GM21360 (cell line): ENCODE data around the gene ARHGAP32.
"Not testable (repeated sequence)": the region's sequence is repeated elsewhere in the genome, so short reads cannot be mapped to it uniquely, and the experiment has no call there.

Experiments used
- ATAC-seq: cut with Tn5 transposase; IDR thresholded peaks from one replicate; pipeline ENCODE4 v1.9.1; 2021; ENCODE audit warnings: mild to moderate bottlenecking, moderate library complexity; ENCODE audit not compliant: unreplicated experiment

The ARHGAP32 gene

DNA sequence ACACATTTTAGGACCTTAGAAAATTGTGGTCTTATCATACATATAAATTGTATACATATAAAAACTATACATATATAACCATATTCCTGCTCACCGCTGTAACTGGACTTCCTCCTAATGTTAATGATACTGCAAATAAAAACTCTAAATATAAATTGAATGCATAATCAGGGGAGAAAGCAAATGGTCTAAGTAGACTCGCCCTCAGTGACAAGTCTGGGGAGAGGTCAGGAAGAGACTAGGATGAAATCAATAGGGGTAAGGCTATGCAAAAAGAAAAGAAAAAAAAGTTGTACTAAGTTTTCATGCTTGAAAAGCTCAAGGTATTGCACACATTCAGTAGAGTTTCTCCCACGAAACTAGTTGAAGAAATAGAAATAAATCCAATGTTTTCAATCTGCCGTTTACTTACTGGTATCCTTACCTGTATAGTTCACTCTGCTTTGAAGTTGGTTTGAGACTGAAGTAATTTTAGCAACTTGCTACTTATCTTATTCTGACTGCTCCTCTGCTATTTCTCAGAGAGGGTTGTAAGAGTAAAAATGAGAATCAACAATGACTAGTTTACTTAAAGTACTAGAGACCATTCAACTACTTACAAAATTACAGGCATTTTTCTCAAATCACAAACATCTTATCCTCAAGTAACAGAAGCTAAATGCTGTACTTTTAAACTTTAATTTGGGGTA is 12.2 kb upstream of the ARHGAP32 start:
- no peak for ATAC-seq

DNA sequence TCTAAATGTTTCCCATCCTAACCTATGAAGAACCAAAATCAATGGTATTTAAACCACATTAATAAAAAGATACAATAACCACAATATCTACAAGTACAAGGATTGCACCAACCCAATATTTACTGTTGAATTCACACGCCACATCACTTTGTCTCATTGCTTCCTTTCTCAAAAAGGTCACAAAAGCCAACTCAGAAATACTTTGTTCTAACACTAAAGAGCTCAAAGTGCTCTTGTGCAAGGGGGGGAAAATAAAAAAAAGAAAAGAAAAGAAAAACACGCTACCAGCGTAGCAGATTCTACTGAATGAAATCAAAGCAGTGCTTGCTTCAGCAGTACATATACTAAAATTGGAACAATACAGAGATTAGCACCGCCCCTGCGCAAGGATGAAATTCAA is 10.5 kb upstream of the ARHGAP32 start:
- no peak for ATAC-seq

DNA sequence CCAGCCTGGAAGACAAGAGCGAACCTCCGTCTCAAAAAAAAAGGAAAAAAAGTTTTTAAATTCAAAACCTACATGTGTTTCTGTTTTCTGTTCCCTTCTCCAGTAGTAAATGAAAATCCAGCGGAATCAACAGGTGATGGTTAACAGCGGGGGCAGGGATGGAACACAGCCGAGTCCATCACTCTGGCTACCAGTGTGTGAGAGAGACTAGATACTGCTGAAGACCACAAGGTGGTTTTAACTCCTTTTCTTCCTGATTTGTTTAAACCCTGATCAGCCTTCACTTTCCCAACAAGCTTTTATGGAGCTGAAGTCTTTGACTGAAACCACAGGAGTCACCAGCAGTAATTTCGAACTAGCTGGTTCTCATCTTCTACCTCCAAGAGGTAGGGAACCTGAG is 3.6 kb upstream of the ARHGAP32 start:
- ATAC-seq: no peak

DNA sequence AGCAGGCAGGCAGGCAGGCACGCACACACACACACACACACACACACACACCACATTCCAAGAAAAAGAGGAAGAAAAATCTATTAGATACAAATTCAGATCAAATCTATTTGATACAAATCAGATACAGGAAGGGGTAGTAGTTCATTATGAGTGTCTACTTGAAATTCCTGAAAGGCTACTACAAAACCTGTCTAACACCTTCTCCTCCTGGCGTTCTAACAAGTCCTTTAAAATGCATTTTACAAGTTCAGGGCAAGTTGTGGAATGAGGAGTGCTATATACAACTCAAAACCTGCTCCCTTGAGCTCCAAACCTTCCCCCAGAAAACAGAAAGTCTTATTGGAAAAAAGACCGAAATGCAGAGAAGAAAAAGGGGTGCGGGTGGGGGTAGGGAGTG is 476 bp downstream of the ARHGAP32 start:
- ATAC-seq: no peak

DNA sequence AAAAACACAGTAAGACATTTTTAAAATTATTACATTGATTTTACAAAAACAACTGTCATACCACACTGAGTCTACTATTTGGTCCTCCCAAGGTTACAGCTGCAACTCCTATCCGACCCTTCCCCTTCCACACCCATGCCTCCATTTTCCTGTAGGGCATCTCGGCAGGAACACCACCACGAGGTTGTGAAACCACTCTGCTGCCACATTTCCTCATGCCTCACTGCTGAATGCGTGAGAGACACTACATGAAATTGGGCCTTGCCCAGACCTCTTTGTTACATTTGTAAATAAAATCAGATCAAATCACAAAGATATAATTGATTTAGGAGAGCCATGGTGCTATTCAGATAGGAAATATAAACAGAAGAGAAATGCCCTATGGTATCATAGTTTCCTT is 2.0 kb downstream of the ARHGAP32 start:
- no peak for ATAC-seq

DNA sequence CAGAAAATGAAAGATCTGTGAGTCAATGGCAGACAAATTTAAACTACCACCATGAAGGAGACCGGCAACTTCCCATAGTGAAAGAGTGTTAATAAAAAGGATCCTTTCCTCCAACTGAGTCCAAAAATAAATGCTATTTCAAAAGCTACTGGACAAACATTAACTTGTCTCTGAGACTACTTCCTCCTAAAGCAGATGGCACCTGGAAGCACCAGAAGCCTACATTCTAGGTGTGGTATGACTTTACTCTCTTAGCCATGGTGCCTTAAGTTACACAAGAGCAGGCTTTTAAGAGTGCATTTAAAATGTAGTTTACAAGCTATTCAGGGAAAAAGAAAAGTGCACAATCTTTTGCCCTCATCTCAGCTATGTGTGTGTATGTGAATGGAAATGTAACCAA is 2.5 kb downstream of the ARHGAP32 start:
- ATAC-seq: no peak

DNA sequence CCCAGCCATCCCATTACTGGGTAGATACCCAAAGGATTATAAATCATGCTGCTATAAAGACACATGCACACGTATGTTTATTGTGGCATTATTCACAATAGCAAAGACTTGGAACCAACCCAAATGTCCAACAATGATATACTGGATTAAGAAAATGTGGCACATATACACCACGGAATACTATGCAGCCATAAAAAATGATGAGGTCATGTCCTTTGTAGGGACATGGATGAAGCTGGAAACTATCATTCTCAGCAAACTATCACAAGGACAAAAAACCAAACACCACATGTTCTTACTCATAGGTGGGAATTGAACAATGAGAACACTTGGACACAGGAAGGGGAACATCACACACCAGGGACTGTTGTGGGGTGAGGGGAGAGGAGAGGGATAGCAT is 7.0 kb downstream of the ARHGAP32 start:
- ATAC-seq: not testable (repeated sequence)

DNA sequence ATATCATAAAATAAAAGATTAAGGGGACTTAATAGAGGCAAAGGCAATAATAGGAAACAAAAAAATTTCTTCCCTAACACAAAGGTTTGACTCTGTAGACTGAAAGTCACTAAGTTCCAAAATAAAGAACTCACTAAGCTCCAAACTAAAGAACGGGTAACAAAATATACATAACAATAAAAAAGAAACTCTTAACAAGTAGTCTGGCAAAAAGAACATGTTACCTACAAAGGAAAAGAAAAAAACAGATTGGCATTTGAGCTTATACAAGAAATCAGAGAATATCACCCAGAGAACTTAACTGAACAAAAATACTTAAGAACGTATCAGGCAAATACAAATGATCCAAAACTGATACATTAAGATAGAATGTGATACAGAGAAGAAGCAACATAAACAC is 7.5 kb downstream of the ARHGAP32 start:
- no peak for ATAC-seq

DNA sequence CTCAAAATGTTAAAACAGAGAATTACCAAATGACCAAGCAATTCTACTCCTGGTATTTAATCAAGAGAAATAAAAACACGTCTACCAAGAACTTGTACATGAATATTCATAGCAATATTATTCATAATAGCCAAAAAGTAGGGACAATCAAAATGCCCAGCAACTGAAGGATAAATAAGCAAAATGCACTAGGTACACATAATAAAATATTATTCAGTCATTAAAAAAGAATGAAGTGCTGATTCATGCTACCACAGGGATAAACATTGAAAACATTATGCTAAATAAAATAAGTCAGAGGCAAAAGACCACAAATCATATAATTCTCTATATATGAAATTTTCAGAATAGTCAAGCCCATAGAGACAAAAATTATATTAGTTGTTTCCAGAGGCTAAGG is 24.8 kb downstream of the ARHGAP32 start:
- no peak for ATAC-seq

DNA sequence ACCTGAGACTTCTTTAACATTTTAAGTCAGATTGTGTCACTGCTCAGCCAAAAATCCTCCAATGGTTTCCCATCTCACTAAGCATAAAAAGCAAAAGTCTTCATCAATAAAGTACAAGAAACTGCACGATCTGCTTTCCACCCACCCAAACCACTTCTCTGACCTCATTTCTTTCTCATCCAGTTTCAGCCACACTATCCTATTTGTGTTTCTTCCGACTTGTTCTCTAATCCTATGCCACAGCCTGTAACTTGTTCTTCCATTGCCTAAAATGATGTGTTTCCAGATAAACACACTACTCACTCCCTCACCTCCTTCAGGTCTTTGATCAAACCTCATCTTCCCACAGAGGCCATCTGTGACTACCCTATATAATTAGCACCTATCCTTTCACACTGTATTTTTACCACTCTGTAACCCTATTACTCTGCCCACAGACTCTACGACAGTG is 28.4 kb downstream of the ARHGAP32 start:
- no peak for ATAC-seq

DNA sequence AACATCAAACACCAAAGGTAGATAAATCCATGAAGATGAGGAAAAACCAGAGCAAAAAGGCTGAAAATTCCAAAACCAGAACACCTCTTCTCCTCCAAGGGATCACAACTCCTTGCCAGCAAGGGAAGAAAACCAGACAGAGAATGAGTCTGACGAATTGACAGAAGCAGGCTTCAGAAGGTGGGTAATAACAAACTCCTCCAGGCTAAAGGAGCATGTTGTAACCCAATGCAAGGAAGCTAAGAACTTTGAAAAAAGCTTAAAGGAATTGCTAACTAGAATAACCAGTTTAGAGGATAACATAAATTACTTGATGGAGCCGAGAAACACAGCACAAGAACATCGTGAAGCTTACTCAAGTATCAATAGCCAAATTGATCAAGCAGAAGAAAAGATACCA is 35.0 kb downstream of the ARHGAP32 start:
- not testable (repeated sequence) for ATAC-seq

DNA sequence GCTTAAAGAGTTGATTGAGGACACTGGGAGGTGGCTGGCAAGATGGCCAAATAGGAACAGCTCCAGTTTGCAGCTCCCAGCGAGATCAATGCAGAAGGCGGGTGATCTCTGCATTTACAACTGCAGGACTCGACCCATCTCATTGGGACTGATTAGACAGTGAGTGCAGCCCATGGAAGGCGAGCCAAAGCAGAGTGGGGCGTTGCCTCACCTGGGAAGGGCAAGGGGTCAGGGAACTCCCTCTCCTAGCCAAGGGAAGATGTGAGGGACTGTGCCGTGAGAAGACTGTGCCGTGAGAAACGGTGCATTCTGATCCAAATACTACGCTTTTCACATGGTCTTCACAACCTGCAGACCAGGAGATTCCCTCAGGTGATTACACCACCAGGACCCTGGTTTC is 36.4 kb downstream of the ARHGAP32 start:
- ATAC-seq: no peak

DNA sequence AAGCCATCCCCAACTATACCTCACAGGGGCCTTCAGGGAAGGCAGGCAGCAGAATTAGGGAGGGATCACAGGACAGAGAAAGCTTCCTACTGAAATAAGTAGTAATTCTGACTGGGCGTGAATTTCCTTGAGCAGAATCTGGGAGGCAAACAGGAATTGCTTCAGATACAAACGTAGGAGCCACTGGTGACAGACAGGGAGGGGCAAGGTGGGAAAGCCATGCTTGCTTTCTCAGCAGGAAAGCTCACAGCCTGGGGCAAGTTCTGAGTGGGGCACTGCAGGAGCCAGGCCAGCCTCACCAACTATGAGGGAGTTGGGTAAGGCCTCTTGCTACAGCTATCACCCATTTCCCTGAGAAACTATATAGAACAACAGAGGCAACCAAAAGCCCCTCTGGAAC is 43.6 kb downstream of the ARHGAP32 start:
- ATAC-seq: no peak

DNA sequence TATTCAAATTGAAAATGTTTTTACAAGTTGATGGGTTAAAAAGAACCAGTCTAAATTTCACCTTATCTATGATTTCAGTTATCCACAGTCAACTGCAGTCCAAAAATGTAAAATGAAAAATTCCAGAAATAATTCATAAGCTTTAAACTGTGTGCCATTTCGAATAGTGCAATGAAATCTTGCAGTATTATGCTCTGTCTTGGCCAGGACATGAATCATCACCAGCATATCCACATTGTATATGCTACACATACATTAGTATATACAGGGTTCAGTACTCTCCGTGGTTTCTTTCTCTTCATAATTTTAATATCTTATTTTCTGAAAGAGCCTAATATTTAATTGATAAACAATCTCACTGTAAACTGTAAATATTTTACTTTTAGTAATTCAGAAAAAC is 45.9 kb downstream of the ARHGAP32 start:
- no peak for ATAC-seq

DNA sequence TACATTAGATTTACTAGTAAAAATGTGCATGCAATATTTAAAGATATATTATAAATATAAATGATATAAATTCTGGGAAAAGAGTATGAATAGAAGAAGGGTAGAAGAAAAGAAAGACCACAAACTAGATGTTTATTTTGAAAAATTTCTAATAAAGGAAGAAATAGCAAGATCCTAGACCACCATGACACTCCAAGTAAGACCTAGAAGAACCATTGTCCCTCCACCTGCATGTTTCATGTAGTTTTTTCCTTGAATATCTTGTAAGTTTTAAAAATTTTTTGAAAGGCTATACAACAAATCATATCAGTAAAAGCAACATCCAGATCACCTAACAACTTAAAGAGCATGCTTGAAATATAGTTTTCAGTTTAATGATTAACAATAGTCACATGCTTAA is 46.8 kb downstream of the ARHGAP32 start:
- no peak for ATAC-seq

DNA sequence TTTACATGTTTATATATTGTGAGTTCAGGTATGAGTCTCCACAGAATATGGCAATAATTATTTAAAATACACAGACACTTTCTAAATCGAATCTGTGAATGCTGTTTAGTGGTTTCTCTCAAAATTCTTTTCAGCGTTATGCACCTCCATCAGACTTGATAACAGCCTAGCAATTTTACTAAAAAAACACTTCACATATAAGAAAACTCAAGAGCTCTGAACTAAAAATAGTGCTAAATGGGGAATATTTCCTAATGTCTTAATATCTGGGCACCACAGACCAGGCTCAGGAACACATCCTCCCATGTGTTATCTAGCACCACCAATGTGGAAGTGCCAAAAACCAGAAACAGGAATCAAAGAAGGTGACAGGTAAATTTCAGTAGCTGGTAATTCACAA is 47.9 kb downstream of the ARHGAP32 start:
- ATAC-seq: no peak

DNA sequence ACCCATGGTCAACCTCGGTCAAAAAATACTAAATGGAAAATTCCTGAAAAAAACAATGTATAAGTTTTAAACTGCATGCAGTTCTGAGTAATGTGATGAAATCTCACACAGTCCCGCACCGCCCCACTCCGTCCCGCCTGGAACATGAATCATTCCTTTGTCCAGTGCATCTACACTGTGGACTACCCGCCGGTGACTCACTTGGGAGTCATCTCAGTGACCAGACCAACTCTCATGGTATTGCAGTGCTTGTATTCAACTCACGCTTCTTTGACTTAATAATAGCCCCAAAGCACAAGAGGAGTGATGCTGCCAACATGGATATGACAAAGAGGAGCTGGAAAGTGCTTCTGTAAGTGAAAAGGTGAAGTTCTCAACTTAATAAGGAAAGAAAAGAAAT is 48.8 kb downstream of the ARHGAP32 start:
- no peak for ATAC-seq

DNA sequence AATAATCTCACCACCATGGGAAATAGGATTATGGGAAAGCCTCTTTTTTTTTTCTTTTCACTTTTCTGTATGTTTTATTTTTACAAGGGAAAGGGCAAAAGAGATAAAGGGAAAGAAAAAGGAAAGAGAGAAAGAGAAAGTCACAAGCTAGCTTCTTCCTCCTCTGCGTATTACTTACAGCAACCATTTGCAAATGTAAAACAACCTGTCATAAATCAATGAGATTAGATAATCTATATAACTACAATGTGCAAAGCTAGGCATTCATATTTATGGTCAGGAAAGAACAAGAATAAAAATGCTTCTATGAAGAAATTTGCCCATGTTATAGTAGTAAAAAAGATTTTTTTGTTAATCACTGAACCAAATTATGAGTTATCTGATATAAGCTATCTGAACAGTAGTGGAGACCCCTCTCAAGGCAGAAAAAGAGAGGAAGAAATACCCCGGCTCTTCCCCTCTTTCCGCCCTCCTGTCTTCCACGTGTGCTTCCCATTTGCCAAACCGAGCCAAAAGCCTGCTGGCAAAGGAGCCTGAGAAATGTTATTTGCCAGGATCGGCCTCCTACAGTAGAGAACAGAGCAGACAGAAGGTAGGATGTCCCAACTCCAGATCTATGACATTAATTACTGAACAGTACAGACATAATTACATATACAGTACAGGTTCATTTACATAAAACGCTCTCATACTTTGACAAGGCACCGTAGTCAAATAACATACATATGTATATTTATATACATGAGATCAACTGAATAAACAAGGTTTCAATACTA is 50.2 kb downstream of the ARHGAP32 start:
- no peak for ATAC-seq

DNA sequence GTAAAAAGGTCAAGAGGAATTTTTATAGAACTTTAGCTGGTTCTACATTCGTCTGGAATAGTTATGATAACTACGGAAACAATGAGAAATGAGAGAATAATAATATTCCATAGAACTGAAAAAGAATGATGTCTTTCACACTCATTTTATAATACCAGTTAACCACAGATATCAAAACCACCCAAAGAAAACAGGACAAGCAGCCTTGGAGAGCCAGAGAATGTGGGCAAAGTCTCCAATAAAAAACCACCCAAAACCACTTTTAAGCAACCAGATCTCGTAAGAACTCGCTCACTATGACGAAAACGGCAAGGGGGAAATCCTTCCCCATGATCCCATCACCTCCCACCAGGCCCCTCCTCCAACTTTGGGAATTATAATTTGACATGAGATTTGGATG is 60.8 kb downstream of the ARHGAP32 start:
- no peak for ATAC-seq

DNA sequence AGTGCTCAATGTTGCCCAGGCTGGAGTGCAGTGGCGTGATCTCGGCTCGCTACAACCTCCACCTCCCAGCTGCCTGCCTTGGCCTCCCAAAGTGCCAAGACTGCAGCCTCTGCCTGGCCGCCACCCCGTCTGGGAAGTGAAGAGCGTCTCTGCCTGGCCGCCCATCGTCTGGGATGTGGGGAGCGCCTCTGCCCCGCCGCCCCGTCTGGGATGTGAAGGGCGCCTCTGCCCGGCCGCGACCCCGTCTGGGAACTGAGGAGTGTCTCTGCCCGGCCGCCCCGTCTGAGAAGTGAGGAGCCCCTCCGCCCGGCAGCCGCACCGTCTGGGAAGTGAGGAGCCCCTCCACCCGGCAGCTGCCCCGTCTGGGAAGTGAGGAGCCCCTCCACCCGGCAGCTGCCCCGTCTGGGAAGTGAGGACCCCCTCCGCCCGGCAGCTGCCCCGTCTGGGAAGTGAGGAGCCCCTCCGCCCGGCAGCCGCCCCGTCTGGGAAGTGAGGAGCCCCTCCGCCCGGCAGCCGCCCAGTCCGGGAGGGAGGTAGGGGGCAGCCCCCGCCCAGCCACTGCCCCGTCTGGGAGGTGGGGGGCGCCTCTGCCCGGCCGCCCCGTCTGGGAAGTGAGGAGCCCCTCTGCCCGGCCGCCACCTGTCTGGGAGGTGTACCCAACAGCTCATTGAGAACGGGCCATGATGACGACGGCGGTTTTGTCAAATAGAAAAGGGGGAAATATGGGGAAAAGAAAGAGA is 63.1 kb downstream of the ARHGAP32 start:
- not testable (repeated sequence) for ATAC-seq

DNA sequence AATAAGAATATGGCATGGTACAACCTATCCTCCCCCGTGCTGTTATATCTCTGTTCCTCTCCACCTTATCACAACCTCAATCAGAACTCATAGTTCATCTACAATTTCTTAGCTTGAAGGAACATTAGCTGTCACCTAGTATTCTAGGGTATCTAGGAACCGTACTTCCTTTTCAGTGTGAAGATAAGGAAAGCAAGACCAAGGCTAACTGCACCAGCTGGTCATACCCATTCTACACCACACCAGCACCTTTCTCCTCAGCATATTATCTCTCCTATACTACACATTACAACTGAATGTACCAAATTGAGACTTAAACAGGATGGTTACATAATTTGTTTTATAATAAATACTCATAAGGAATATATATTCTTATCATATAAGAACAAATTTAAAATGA is 73.1 kb downstream of the ARHGAP32 start:
- ATAC-seq: no peak
